SK-N-SH (cell line): ENCODE data around the gene MALRD1.

Source experiments
- EZH2phosphoT487 ChIP-seq: fragments of 200-600 bp; sonication (generic); IDR thresholded peaks from 2 replicates; pipeline ENCODE4 v1.6.1; 2017; ENCODE audit warnings: low read depth, mixed run types, mild to moderate bottlenecking, antibody characterized with exemption, moderate library complexity, borderline replicate concordance
- TF ChIP-seq, protein P1 (sequence below): fragments of 200-600 bp; sonication (generic); IDR thresholded peaks from 2 replicates; pipeline ENCODE4 v1.6.1; 2017; ENCODE audit warnings: antibody characterized with exemption, mild to moderate bottlenecking, moderate library complexity

DNA sequence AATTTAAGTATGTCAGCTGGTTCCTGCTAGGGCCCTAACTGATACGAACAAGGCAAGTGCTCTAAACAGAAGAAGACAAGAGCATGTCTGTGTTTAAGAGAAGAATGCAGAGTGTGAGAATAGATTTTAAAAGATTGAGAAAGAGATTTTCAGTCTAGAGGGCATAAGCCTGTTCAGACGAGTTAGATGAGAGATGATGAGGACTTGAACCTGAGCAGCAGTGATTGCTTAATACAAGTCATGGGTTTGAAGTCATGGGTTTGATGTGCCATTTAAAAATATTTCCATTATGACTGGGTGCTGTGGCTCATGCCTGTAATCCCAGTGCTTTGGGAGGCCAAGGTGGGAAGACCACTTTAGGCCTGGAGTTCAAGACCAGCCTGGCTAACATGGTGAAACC, 658.8 kb downstream of the MALRD1 start:
- TF ChIP-seq, protein P1, sequence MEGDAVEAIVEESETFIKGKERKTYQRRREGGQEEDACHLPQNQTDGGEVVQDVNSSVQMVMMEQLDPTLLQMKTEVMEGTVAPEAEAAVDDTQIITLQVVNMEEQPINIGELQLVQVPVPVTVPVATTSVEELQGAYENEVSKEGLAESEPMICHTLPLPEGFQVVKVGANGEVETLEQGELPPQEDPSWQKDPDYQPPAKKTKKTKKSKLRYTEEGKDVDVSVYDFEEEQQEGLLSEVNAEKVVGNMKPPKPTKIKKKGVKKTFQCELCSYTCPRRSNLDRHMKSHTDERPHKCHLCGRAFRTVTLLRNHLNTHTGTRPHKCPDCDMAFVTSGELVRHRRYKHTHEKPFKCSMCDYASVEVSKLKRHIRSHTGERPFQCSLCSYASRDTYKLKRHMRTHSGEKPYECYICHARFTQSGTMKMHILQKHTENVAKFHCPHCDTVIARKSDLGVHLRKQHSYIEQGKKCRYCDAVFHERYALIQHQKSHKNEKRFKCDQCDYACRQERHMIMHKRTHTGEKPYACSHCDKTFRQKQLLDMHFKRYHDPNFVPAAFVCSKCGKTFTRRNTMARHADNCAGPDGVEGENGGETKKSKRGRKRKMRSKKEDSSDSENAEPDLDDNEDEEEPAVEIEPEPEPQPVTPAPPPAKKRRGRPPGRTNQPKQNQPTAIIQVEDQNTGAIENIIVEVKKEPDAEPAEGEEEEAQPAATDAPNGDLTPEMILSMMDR, result no peak
- no peak for TF ChIP-seq EZH2phosphoT487
